ENCODE results near the gene RTN4RL2.

Gene RTN4RL2

DNA sequence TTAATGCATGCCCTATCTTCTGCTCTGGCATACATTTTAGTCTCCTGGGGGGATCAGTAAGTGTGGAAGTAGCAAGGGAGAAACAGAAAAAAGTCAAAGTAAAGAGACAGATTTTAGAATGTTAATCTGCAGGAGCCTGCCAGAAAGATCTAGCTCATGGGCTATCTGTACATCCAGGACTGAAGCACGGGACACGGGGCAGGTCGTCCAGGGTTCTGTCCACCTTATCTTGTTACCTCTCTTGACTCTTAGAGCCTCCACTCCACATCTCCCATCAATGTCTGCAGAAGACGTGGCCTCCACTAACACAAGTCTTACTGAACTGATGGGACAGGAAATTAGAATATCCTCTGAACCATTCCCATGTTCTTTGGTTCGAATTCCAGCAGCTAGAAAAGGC, 31.7 kb upstream of the RTN4RL2 start:
- no peak overlapping the region for H3K4me3 ChIP-seq (ENCODE audit: low read length)
- H3K27ac ChIP-seq (ENCODE audit: low read depth, low read length), result no peak overlapping the region
- no peak overlapping the region for H2BK15ac ChIP-seq (replicated peaks; ENCODE audit: low read depth)
- no peaks in the 10 kb centered on the region for H3K36me3 ChIP-seq (ENCODE audit: control insufficient read depth, insufficient read depth, low read length)
- no peak overlapping the region for H2BK120ac ChIP-seq (ENCODE audit: low read depth, low read length)
- no peak overlapping the region for H2BK5ac ChIP-seq (ENCODE audit: low read length)
- no peak overlapping the region for H3K56ac ChIP-seq (ENCODE audit: low read length)
- WGBS (ENCODE audit: extremely low coverage, insufficient coverage, low lambda C conversion rate), result no CpG with 5 or more reads among the region's 5 CpGs
- no peak overlapping the region for H2AK5ac ChIP-seq (ENCODE audit: low read length)
- H3K4me2 ChIP-seq (ENCODE audit: low read length), result no peak overlapping the region
- H4K5ac ChIP-seq (ENCODE audit: low read length), result no peak overlapping the region
- H3K23ac ChIP-seq (ENCODE audit: low read length), result no peak overlapping the region
- no peaks in the 10 kb centered on the region for H3K27me3 ChIP-seq (ENCODE audit: insufficient read depth, low read length, poor library complexity)
- no peak for DNase-seq
- H3K79me1 ChIP-seq (ENCODE audit: low read length), result no peaks in the 10 kb centered on the region
- no peak overlapping the region for H3K9ac ChIP-seq (ENCODE audit: low read length)
- H3K79me2 ChIP-seq (ENCODE audit: control insufficient read depth, insufficient read depth, low read length), result no peaks in the 10 kb centered on the region
- H4K8ac ChIP-seq (ENCODE audit: low read depth, low read length), result no peak overlapping the region
- peaks cover 9% of the 10 kb centered on the region for H3K4me1 ChIP-seq (ENCODE audit: control insufficient read depth, low read depth, low read length)
- no peak overlapping the region for H3K4ac ChIP-seq (ENCODE audit: low read depth, low read length)
- no peak overlapping the region for H3K18ac ChIP-seq (ENCODE audit: low read length)

- Histone ChIP-seq H2BK120ac (ENCODE audit: low read depth, low read length) (no peak overlapping the region), H2BK15ac (replicated peaks; ENCODE audit: low read depth) (no peak overlapping the region), H3K4me3 (ENCODE audit: low read length) (no peak overlapping the region), H3K18ac (ENCODE audit: low read length) (no peak overlapping the region), H2BK5ac (ENCODE audit: low read length) (no peak overlapping the region), H3K27me3 (ENCODE audit: insufficient read depth, low read length, poor library complexity) (no peaks in the 10 kb centered on the region), H3K36me3 (ENCODE audit: control insufficient read depth, insufficient read depth, low read length) (no peaks in the 10 kb centered on the region), H3K23ac (ENCODE audit: low read length) (no peak overlapping the region), H3K27ac (ENCODE audit: low read depth, low read length) (no peak overlapping the region), H3K4ac (ENCODE audit: low read depth, low read length) (no peak overlapping the region), H3K4me2 (ENCODE audit: low read length) (no peak overlapping the region), H3K9ac (ENCODE audit: low read length) (no peak overlapping the region), H3K56ac (ENCODE audit: low read length) (no peak overlapping the region), H3K79me2 (ENCODE audit: control insufficient read depth, insufficient read depth, low read length) (no peaks in the 10 kb centered on the region), H3K4me1 (ENCODE audit: control insufficient read depth, low read depth, low read length) (peaks cover 9% of the 10 kb centered on the region), H3K79me1 (ENCODE audit: low read length) (no peaks in the 10 kb centered on the region), H2AK5ac (ENCODE audit: low read length) (no peak overlapping the region), H4K8ac (ENCODE audit: low read depth, low read length) (no peak overlapping the region), H4K5ac (ENCODE audit: low read length) (no peak overlapping the region)
- DNase-seq, result no peak
- no CpG with 5 or more reads among the region's 4 CpGs for WGBS (ENCODE audit: extremely low coverage, insufficient coverage, low lambda C conversion rate)
Observed at GRCh38 chr11:57429946-57430345, 30.4 kb upstream of the RTN4RL2 start.

DNA sequence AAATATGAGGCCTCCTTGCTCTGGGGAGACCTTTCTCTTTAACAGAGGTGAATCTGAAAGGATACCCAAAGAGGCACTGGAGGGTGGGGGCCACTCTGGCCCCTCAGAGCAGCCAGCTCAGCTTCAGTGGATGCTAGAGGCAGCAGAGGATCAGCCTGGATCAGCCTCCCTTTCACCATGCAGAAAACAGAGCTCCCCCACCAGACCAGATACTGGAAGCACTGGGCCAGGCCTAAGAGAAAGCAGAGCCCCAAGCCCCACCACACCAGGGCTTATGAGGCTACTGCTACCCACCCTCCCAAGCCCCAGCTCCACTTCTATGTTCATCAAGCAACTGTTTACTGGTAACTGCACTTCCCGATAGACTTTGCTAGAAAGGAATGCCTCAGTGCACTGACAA, 29.4 kb upstream of the RTN4RL2 start:
- H2BK120ac ChIP-seq (ENCODE audit: low read depth, low read length), result no peak overlapping the region
- no peak overlapping the region for H2BK15ac ChIP-seq (replicated peaks; ENCODE audit: low read depth)
- peak; percentile 39 for DNase-seq
- H3K23ac ChIP-seq (ENCODE audit: low read length), result no peak overlapping the region
- H4K8ac ChIP-seq (ENCODE audit: low read depth, low read length), result no peak overlapping the region
- H3K56ac ChIP-seq (ENCODE audit: low read length), result no peak overlapping the region
- peaks cover 4% of the 10 kb centered on the region for H3K4me1 ChIP-seq (ENCODE audit: control insufficient read depth, low read depth, low read length)
- WGBS (ENCODE audit: extremely low coverage, insufficient coverage, low lambda C conversion rate), result no CpG with 5 or more reads among the region's 1 CpG
- no peak overlapping the region for H2BK5ac ChIP-seq (ENCODE audit: low read length)
- H3K4me2 ChIP-seq (ENCODE audit: low read length), result no peak overlapping the region
- H4K5ac ChIP-seq (ENCODE audit: low read length), result no peak overlapping the region
- no peak overlapping the region for H3K9ac ChIP-seq (ENCODE audit: low read length)
- H2AK5ac ChIP-seq (ENCODE audit: low read length), result no peak overlapping the region
- no peaks in the 10 kb centered on the region for H3K27me3 ChIP-seq (ENCODE audit: insufficient read depth, low read length, poor library complexity)
- H3K4ac ChIP-seq (ENCODE audit: low read depth, low read length), result no peak overlapping the region
- H3K79me1 ChIP-seq (ENCODE audit: low read length), result no peaks in the 10 kb centered on the region
- H3K27ac ChIP-seq (ENCODE audit: low read depth, low read length), result no peak overlapping the region
- no peaks in the 10 kb centered on the region for H3K36me3 ChIP-seq (ENCODE audit: control insufficient read depth, insufficient read depth, low read length)
- no peak overlapping the region for H3K18ac ChIP-seq (ENCODE audit: low read length)
- H3K4me3 ChIP-seq (ENCODE audit: low read length), result no peak overlapping the region
- H3K79me2 ChIP-seq (ENCODE audit: control insufficient read depth, insufficient read depth, low read length), result no peaks in the 10 kb centered on the region

- H3K79me2 ChIP-seq (ENCODE audit: control insufficient read depth, insufficient read depth, low read length), result no peaks in the 10 kb centered on the region
- H3K56ac ChIP-seq (ENCODE audit: low read length), result no peak overlapping the region
- H3K18ac ChIP-seq (ENCODE audit: low read length), result no peak overlapping the region
- DNase-seq, result no peak
- H2BK15ac ChIP-seq (replicated peaks; ENCODE audit: low read depth), result no peak overlapping the region
- no peak overlapping the region for H4K5ac ChIP-seq (ENCODE audit: low read length)
- no peak overlapping the region for H2BK5ac ChIP-seq (ENCODE audit: low read length)
- WGBS (ENCODE audit: extremely low coverage, insufficient coverage, low lambda C conversion rate), result no CpG with 5 or more reads among the region's 5 CpGs
- H3K27ac ChIP-seq (ENCODE audit: low read depth, low read length), result no peak overlapping the region
- H4K8ac ChIP-seq (ENCODE audit: low read depth, low read length), result no peak overlapping the region
- peaks cover 3% of the 10 kb centered on the region for H3K4me1 ChIP-seq (ENCODE audit: control insufficient read depth, low read depth, low read length)
- no peaks in the 10 kb centered on the region for H3K36me3 ChIP-seq (ENCODE audit: control insufficient read depth, insufficient read depth, low read length)
- no peak overlapping the region for H3K9ac ChIP-seq (ENCODE audit: low read length)
- H3K4me2 ChIP-seq (ENCODE audit: low read length), result no peak overlapping the region
- H3K23ac ChIP-seq (ENCODE audit: low read length), result no peak overlapping the region
- H3K4ac ChIP-seq (ENCODE audit: low read depth, low read length), result no peak overlapping the region
- no peak overlapping the region for H2BK120ac ChIP-seq (ENCODE audit: low read depth, low read length)
- H2AK5ac ChIP-seq (ENCODE audit: low read length), result no peak overlapping the region
- H3K79me1 ChIP-seq (ENCODE audit: low read length), result no peaks in the 10 kb centered on the region
- H3K27me3 ChIP-seq (ENCODE audit: insufficient read depth, low read length, poor library complexity), result no peaks in the 10 kb centered on the region
- H3K4me3 ChIP-seq (ENCODE audit: low read length), result no peak overlapping the region
Observed at GRCh38 chr11:57432149-57432561, 28.2 kb upstream of the RTN4RL2 start.

DNA sequence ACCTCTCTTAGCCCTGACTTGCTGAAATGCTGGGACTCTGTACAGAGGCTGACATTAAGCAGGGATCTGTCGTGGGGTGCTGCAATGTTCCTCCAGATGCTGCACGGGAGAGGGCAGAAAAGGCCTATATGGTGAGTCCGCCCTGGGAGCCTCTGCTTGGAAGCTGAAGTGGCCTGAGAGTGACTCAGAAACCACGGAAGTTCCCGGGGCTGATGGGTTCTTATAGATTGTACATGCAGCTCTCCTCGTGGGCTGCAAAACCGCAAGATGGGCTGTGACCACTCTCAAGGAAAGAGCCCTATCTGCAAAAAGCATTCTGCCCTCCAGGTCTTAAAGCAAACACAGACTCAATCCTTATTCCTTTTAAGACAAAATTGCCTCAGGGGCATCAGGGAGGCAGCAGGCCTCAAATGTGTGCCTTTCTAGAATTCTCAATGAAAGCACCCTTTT, 27.6 kb upstream of the RTN4RL2 start:
- no peak overlapping the region for H2BK120ac ChIP-seq (ENCODE audit: low read depth, low read length)
- no peak overlapping the region for H3K4me2 ChIP-seq (ENCODE audit: low read length)
- no peaks in the 10 kb centered on the region for H3K79me1 ChIP-seq (ENCODE audit: low read length)
- H3K36me3 ChIP-seq (ENCODE audit: control insufficient read depth, insufficient read depth, low read length), result no peaks in the 10 kb centered on the region
- no peak overlapping the region for H3K4ac ChIP-seq (ENCODE audit: low read depth, low read length)
- H3K4me3 ChIP-seq (ENCODE audit: low read length), result no peak overlapping the region
- DNase-seq, result no peak
- peak overlapping the region; percentile 66 for H3K23ac ChIP-seq (ENCODE audit: low read length)
- no peaks in the 10 kb centered on the region for H3K4me1 ChIP-seq (ENCODE audit: control insufficient read depth, low read depth, low read length)
- no peaks in the 10 kb centered on the region for H3K27me3 ChIP-seq (ENCODE audit: insufficient read depth, low read length, poor library complexity)
- WGBS (ENCODE audit: extremely low coverage, insufficient coverage, low lambda C conversion rate), result no CpG with 5 or more reads among the region's 7 CpGs
- no peak overlapping the region for H2BK15ac ChIP-seq (replicated peaks; ENCODE audit: low read depth)
- H3K79me2 ChIP-seq (ENCODE audit: control insufficient read depth, insufficient read depth, low read length), result no peaks in the 10 kb centered on the region
- H4K5ac ChIP-seq (ENCODE audit: low read length), result no peak overlapping the region
- H3K18ac ChIP-seq (ENCODE audit: low read length), result no peak overlapping the region
- no peak overlapping the region for H4K8ac ChIP-seq (ENCODE audit: low read depth, low read length)
- H3K9ac ChIP-seq (ENCODE audit: low read length), result no peak overlapping the region
- H3K56ac ChIP-seq (ENCODE audit: low read length), result no peak overlapping the region
- no peak overlapping the region for H2AK5ac ChIP-seq (ENCODE audit: low read length)
- no peak overlapping the region for H2BK5ac ChIP-seq (ENCODE audit: low read length)
- no peak overlapping the region for H3K27ac ChIP-seq (ENCODE audit: low read depth, low read length)
